Measurements from ENCODE around the gene ZBTB25.
A peak's percentile ranks its signal among the peaks of the same experiment; 100 is the strongest.

ZBTB25 gene

DNA sequence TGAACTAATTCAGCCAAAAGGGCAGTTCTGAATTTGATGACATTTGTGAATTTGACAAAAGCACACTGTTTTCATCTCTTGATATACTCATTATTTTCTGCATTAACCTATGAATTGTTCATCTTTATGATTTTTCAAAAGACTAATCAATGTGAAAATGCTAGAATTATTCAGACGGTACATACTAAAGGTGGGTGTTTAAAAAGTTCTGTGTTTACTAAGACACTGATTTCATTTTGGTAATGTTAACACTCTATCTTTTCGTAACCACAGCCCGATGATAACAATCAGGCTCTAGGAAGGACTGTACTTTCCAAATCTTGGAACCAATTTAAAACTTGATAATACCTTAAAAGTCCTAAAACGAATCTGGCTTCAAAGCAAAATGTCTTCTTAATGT is 28.9 kb downstream of the ZBTB25 start:
- DNase-seq = no peak

DNA sequence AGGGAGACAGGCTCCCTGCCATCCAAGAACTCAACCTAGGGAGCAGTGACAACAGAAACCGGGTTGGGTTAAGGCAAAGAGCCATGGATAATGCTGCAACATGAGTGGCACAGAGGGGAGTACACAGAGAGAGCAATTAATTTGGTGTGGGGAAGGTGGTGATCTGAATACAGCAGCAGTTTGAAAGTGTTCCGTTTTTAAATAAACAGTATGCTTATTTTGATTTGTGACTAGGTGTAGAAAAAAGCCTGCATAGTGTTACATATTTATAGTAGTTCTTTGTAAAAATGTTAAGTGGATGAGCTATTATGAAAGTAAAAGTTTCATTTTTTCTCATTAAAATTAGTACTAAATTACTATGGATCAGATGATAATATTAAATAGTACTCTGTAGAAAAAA is 29.6 kb downstream of the ZBTB25 start:
- no peak for DNase-seq

DNA sequence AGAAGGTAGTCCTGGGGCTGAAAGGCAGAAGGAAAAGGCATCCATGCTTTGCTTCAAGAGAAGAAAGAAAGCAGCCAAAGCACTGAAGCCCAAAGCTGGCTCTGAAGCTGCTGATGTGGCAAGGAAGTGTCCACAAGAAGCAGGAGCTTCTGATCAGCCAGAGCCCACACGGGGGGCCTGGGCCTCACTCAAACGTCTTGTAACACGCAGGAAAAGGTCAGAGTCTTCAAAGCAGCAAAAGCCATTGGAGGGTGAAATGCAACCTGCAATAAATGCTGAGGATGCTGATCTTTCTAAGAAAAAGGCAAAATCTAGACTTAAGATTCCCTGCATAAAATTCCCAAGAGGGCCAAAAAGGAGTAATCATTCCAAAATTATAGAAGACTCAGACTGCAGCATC is 35.2 kb downstream of the ZBTB25 start:
- DNase-seq = no peak

DNA sequence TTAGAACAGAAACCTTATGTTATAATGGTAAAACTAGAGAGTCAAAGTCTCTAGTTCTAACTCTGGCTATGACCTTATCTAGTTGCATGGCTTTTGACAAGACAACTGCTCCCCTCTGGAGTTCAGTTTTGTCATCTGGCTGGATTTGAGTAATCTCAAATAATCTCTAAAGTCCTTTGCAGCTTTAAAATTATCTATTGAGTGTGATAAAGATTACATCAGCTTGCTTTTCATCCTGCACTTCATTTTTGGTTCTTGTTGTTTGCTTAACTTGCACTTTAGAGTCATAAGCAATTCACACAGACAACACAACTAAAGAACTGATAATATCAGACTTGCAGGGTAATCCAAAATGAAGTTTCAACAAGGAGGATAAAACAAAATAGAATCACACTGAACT is 36.1 kb downstream of the ZBTB25 start:
- DNase-seq = no peak

DNA sequence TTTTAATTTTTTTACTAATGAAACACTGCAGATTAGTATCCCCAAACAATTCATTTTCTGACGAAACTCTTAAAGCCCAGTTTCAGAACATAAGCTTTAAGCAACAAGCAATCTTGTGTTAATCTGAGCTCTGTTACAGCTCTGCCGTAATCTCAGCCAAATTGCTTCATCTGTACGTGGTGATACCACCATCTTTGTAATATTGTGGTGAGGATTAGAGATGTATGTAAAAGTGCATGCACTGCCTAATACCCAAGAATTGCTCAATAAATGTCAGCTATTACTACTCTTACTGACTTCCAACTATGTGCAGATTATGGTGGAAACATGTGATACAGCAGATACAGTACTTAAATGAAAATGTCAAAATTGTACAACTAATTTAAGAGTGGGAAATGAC is 36.5 kb downstream of the ZBTB25 start:
- no peak for DNase-seq

DNA sequence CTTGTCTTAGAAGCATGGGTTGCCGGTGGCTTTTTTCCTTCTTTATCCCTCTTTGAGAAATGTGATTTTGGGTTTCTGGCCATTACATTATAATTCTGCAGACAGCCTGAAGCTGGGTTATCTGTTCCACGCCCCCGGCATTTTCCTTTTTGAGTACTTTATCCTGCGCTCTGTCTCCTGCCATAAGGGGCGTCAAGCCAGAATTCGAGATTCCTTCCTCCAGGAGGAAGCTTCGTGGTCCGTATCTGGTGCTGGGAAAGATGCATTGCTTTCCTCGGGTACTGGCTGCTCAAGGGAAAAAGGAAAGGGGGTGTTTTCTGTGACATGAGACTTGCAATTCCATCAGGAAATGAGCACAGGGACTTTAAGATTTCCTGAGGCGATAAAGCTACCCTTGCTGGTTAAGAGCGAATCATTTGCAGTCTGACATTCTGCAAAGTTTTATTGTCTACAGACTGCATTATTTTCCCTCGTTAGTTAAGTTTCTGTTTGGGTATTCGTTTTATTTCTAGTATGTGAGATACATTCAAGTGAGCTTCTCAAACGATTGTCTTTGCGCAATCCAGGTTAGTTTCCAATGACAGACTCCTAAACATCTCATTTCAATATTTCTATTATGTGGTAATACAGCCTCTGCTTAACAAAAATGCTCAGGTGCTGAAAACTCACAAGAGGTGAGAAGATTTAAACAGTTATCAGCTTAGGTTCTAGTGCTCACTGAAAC is 37.6 kb downstream of the ZBTB25 start:
- DNase-seq = no peak

DNA sequence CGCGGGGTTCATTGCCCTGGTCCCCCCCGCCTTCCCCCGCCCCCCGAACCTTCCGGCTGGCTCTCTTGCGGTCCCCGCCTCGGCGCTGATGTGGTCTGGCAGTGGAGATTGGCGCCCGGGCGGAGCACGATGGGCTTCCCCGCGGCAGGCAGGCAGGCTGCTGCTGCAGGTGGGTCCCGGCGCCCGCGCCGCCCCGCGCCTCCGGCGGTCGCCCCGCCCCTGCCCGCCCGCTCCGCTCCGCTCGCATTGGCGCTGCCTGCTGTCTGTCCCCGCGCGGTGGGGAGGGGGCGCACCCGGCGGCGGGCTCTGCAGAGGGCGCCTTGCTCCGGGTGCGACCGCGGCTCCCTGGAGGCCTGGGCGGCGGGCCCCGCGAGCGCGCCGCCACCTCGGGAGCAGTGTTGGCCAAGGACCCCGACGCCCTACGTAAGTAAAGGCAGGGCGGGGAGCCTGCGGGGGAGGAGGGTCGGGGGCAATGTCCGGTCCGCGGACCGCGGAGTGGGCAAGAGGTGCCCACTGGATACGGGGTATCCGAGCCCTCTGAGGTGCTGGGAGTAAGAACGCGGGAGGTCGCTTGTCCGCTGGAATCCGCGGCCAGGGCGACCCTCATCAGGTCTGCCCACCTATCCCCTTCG is 38.3 kb downstream of the ZBTB25 start, which contains the start of gene AKAP5:
AKAP5 (plus strand) TSS at position 309 of the 632 bp plus-strand sequence. CDS start 2,896 bp downstream, outside the sequence.
- peak; percentile 44 for DNase-seq

DNA sequence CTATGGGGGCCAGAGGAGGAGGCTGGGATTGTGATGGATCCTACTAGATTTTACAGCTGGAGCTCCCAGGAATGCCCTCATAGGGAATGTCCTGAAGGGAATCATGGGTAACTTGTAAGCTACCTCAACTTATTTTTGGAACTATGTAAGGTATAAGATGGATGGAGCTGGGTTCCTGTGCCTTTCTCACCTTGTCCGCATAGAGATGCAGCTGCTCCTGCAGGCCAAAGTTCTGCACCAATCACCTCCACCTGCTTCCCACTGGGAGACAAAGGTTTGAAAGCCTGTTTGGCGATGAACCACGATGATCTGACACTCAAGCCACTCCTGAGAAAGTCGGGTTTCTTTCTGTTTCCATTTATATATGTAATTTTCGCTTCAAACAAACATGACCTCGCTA is 39.0 kb downstream of the ZBTB25 start:
- no peak for DNase-seq

DNA sequence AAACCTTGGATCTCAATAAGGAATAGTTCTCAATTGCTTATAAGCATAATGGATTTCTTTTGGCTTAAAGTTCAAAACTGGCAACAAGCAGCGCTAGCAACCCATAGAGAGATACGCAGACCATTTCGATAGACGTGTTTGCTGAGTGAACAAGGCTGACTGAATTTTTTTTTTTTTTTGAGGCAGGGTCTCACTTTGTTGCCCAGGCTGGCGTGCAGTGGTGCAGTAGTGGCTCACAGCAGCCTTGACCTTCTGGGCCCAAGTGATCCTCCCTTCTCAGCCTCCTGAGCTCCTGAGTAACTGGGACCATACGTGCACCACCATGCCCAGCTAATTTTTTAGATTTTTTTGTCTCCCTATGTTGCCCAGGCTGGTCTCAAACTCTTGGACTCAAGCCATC is 39.8 kb downstream of the ZBTB25 start:
- DNase-seq = no peak

DNA sequence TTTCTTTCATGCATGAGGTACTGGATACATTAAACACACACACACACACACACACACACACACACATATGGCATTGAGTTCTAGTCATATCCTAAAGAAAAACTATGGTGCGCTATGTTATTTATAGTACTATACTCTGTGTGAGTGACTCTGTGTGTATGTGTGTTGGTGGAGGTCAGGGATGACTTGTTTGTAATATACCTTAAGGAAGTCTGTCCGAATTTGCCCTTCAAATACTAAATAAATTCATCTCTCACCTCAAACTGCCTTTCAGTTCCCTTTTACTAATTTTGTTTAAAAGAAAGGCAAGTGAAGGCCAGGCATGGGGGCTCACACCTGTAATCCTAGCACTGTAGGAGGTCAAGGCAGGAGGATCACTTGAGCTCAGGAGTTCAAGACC is 40.4 kb downstream of the ZBTB25 start:
- DNase-seq = no peak

DNA sequence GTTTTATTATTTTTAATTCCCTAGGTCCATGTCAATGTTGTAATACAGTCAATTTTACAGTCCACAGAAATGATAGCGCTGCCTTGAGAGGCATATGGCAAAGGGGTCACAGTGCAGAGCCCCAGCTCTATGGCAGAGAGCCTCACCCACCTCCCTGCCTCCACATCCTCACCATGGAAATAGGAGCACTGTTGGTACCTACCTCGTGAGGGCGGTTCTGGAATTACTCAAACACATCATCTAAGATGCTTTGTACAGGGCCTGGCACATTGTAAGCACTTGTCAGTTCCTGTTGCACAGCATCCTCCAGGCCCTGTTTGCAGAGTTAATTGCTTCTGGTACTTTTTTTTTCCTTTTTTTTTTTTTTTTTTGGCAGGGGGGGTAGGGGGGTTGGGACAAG is 42.4 kb downstream of the ZBTB25 start:
- no peak for DNase-seq

DNA sequence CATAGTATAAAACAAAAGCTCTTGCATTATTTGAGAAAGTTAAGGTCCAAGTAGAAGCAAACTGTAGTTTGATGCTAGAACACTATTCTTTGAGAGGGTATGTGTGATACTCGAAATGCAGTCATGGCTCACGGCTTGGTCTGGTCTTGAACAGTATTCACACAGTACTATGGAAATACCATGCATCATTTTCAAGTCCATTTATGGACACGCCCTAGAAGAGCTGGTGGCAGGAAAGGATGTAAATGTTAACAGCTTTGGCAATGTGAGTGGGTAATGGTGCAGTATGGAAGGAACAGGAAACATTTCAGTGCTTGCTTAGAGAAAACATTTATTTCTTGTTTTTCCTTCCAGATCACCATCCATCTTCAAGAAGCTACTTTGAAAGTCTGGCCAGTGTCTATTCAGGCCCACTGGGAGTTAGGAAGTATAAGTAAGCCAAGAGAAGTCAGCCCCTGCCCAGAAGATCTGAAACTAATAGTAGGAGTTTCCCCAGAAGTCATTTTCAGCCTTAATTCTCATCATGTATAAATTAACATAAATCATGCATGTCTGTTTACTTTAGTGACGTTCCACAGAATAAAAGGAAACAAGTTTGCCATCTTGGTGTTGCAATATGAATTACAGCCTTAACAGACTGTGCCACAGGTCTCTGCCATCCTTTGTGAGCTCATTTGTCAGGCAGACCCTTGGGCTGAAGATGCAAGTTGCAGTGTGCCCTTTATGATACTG is 44.1 kb downstream of the ZBTB25 start:
- DNase-seq = no peak

DNA sequence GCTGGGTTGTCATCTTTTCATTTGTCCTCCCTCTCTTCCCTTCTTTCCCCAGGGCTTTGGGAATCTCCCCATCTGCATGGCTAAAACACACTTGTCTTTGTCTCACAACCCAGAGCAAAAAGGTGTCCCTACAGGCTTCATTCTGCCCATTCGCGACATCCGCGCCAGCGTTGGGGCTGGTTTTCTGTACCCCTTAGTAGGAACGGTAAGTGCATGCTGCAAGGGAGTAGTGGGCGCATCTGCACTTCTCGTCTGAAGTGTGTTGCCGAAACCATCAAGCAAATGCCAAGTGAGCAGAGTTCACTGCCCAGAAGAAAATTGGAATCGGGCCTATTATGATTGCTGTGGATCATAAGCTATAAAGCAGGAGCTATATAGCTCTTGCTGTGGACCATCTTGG is 49.0 kb downstream of the ZBTB25 start:
- no peak for DNase-seq

DNA sequence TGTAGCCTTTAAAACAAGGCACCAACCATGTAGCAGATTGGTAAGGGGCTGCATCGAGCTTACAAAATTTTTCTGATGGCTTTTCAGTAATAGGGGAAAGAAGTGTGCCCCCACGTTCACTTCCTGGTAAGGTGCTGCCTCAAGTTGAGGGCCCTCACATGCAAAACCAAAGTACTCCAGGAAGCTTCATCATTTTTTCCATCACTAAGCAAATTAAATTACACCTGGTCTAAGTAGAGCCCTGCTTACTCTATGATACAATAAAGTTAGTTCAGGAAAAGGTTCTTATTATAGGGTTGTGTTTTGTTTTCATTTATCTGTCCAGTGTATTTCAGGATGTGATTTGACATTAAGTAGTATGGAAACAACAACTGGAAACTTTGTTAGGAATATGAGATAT is 53.4 kb downstream of the ZBTB25 start:
- no peak for DNase-seq

DNA sequence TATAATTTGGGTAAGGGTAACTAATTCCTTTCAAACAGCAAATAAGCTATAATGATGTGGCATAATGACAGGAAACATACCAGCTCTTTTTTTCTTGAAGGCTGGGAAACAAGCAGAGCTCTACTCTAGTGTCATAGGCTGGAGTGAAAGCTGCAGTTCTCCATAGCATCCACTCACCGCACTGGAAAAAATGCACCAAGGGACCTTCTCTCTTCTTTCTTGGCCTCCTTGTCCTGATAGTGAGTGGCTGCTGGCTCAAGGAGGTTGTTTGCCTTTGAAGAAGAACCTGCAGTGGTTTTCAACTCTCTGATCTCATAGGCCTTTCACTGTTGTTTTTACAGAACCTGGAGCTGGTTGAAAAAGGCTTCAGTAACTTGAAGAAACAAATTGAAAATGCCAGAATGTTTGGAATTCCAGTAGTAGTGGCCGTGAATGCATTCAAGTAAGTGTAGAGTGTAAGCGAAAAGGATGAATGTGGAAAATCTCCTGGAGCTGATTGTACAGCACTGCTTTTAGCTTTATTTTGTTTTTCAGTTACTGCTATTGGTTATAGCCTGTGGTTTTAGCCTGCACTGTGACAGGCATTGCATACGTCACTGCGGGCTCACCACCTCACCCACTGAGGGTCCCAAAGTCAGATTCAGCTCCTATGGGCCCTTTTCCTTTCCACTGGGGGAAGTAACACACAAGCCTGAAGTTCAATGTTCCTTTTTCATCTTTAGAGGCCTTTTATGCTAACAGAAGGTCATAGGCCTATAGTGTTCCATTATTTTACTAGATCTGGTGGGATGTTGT is 55.6 kb downstream of the ZBTB25 start:
- no peak for DNase-seq

DNA sequence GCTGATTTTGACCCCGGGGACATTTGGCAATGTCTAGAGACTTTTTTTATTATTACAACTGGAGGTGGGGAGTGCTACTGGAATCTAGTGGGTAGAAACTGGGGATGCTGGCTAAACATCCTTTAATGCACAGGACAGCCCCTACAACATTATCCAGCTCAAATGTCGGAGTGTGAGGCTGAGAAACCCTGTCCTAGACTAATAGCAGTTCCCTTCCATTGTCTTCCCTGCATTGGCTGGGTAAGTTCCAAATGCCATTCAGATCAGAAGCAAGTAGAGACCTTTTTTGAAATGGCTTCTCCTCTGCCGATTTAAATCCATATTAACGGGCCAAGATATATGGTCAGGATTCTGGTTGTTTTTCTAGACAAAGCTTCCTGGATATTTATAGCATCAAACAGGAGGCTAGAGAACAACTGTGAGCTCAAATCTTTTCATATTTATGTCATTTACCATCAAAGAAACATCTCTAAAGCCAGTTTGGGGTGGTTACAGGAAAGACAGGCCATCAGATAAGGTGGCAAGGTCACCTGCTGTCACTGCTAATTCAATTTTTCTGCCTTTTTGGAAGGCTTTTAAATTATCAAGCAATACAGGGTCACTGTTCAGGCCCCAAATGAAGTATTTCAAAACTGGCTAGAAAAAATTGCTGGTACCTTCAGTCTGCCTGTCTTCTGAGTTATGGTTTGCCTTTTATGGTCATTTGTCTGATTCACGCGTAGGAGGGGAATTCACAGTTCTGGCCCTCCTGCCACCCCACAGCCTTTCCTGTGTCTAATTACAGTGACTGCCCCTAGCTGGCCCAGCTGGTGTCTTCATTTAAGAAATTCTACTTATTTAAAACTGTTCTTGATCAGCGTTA is 58.4 kb downstream of the ZBTB25 start:
- DNase-seq = no peak

DNA sequence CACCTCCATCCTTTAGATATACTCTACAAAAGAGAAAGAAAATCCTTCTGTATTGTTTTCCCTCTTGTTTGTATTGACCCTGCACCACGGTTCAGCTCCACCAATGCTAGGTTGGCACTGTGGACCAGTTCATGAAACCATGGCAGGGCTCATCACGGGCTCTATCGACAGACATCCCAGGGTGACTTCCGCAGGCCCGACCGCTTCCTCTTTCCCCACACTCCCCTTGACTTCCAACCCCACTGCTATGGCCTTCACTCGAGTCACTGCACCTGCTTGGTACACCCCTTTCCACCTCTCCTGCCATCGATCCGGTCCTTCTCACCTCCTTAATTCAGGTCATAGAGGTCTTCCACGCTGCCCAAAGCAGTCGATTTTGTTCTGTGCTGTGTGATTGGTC is 59.5 kb downstream of the ZBTB25 start:
- no peak for DNase-seq

DNA sequence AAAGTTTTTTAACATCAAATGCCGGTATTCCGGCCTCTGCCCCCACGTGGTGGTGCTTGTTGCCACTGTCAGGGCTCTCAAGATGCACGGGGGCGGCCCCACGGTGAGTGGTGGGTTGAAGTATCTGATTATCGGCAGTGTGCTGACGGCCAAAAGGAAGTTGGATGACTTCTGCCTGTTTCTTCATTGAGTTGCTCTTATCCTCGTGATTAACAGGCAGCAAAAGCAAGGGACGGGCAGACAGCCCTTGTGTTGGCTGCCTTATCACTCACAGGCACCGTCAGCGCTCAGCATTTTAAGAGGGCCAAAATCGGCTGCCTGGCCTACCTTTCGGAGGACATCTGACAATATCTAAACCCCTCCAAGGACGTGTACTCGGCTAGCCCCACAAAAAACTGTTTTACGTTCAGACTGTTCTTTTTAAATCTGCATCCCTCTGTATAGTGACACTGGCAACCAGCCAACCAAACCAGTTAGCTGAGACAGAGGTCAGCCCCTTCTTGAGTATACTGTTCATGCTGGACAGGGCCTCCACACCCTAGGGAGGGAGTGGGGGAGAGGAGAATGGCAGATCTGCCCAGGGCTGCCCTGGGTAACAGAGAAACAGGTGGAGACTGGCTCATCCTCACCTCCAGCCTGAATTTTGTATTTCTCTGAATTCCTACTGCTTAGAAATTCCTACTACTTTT is 61.2 kb downstream of the ZBTB25 start:
- DNase-seq = no peak

DNA sequence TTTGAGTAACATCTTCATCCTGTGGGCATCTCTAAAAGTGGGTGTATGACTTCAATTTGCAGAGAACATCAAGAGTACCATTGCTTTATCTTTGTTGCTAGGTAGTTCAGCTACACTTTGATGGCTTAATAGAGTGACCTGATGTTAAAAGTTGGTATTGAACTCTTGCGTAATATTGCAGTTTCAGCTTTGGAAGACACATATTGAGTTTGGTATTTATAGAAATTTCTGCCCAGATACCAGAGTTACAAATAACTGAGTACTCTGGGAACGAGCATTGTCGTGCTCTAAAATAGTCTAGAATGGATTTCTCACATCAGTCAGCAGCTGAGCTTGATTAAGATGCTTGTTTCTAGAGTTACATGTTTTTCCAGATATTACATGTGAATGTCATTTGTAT is 63.1 kb downstream of the ZBTB25 start:
- no peak for DNase-seq

DNA sequence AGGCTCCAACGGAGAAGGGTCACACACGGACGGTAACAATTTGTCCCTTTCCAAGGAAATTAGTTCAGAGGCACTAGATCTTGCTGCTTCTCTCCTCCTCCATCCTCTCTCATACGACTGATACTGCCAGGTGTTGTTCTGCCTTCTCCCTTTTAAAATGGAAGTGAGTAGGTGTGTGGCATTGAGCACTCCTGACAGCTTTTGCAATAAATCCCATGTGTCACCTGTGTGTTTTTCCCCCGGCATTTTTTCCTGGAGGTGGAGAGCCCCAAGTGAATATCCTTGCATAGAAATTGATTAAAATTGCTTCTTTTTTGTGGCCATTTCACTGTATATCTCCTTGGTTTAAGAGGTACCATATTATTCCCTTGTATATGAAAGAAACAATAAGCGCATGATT is 64.5 kb downstream of the ZBTB25 start:
- DNase-seq = no peak

DNA sequence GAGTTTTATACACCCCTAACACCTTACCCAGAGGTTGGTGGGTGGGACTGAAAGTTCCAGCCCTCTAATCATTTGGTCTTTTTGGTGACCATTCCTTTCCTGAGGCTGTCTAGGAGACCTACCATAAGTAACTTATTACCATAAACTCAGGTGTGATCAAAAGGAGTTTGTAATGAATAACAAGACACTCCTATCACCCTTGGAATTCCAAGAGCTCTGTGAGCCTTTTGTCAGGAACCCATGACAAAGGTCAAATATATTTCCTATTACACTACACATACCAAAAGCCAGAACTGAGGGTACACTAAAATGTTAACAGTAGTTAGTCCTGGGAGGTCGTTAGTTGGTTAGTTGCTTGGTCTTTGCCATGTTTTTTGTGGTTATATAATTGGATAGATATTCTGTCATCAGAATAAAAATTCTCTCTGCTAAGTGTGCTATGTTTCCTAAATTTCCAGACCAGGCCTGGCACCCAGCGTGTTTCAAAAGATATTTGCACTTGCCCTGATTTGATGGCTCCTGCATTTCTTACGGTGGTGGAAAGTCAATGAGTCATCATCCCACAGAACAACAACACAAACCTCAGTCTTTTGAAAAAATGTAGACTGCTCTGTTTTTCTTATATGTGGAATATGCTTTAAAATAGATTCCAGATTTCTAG is 65.3 kb downstream of the ZBTB25 start:
- DNase-seq = no peak
